HG03378 (cell line): ENCODE measurements around the gene SGSH.
"Not testable (repeated sequence)": the region's sequence is repeated elsewhere in the genome, so short reads cannot be mapped to it uniquely, and the experiment has no call there.

Experiments used
- ATAC-seq: cut with Tn5 transposase; IDR thresholded peaks from one replicate; pipeline ENCODE4 v1.9.1; 2021; ENCODE audit warnings: mild to moderate bottlenecking, moderate library complexity; ENCODE audit not compliant: unreplicated experiment

The SGSH gene

DNA sequence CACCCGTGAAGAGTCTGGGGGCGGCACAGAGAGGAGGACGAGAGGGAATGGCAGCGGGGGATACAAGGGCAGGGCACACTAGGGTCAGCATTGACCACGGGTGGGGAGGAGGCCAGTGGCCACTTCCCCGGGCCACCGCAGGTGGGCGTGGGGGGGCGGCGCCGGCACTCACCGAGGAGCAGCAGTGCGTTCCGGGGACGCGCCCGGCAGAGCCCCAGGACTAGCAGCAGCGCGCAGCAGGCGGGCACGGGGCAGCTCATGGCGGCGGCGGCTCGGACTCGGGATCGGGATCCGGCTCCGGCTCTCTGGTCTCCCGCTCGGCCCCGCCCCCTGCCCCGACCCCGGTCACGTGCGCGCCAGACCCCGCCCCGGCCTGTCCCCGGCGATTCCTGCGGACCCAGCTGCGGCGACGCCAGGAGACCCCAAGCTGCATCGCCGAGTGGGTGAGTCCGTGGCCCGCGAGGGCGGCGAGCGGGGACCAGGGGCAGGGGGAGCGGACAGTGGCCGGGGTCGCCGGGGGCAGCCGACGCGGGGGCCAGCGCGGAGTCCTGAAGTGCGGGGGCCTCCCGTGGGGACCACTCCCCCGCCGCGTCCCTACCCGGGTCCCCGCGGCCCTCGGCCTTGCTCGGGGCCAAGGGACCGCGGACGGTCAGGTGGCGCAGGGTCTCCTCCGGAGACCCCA lies at the start of gene SGSH, which contains the start of gene SLC26A11:
Gene SGSH (minus strand): TSS at position 280 of the 682 bp plus-strand sequence. CDS start 20 bp downstream, at position 260.
Gene SLC26A11 (plus strand): TSS at position 374 of the 682 bp plus-strand sequence. CDS start 1,134 bp downstream, outside the sequence.
- no peak for ATAC-seq

DNA sequence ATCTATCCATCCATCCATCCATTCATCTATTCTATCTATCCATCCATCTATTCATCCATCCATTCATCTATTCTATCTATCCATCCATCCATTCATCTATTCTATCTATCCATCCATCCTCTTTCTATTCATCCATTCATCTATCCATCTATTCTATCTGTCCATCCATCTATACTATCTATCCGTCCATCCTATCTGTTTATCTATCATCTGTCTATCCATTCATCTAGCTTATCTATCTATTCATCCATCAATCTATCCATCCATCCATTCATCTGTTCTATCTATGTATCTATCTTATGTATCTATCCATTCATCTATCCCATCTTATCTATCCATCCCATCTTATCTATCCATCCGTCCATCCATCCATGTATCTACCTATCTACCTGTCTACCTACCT lies 49.3 kb upstream of the SGSH start:
- no peak for ATAC-seq

GRCh38 chr17:80268427-80268826 lies 48.3 kb upstream of the SGSH start:
- ATAC-seq = no peak

DNA sequence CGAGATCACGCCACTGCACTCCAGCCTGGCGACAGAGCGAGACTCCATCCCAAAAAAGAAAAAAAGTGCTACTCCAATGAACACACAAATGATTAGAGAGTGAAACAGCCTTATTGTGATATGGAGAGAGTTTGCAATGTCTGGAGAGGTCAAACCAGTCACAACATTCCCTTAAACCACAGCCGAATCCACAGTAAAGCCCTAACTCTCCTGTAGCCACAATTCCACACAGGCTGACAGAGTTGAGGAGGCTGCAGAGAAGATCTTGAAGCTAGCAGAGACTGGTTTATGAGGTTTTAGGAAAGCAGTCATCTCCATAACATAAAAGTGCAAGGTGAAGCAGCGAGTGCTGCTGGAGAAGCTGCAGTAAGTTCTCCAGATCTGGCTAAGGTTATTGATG lies 47.3 kb upstream of the SGSH start:
- no peak for ATAC-seq

- no peak for ATAC-seq
Observed at GRCh38 chr17:80265205-80266068, 45.3 kb upstream of the SGSH start.

GRCh38 chr17:80264205-80265075 lies 44.3 kb upstream of the SGSH start:
- ATAC-seq = no peak

- peak; percentile 50 for ATAC-seq
Observed at GRCh38 chr17:80263253-80264204, 43.4 kb upstream of the SGSH start.

- ATAC-seq = no peak
Observed at GRCh38 chr17:80262775-80263244, 42.7 kb upstream of the SGSH start.

DNA sequence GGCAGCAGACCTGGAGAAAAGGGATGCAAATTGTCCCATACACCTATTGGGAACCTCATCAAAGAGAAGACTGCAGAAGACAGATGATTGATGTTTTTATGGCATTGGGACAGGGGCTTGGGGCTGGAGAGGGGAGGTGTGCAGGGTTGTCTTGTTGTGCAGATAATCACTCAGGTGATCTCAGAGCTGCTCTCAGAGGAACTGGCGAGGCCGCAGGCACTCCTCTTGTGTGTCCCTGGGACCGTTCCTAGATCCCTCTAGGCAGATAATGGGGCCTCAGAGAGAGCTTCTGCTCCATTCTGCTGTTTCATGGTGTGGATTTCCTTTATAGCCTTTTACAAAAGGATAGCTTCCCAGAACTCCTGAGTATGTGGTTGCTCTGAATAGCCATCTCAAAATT lies 42.2 kb upstream of the SGSH start:
- ATAC-seq = no peak

GRCh38 chr17:80261895-80262279 lies 41.8 kb upstream of the SGSH start:
- ATAC-seq = no peak

- no peak for ATAC-seq
Observed at GRCh38 chr17:80261159-80261894, 41.2 kb upstream of the SGSH start.

DNA sequence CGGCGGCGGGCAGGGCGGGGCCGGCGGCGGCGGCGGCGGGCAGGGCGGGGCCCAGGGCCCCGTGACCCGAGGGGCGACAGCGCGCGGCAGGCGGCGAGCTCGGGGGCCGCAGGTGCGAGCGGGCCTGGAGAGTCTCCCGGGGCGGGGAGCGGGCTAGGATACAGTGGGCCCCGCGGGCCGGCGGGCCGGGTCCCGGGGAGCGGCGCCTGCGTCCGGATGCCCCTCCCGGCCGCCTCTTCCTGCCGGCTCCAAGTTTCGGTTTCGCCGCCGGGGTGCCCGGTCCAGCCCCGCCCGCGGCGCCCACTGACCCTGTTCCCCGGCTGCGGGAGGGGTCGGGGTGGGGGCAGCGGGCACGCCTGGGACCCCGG lies 40.6 kb upstream of the SGSH start, which contains the start of gene RNF213:
Gene RNF213 (plus strand): TSS at position 62 of the 368 bp plus-strand sequence. CDS start 2,830 bp downstream, outside the sequence.
- ATAC-seq = no peak

DNA sequence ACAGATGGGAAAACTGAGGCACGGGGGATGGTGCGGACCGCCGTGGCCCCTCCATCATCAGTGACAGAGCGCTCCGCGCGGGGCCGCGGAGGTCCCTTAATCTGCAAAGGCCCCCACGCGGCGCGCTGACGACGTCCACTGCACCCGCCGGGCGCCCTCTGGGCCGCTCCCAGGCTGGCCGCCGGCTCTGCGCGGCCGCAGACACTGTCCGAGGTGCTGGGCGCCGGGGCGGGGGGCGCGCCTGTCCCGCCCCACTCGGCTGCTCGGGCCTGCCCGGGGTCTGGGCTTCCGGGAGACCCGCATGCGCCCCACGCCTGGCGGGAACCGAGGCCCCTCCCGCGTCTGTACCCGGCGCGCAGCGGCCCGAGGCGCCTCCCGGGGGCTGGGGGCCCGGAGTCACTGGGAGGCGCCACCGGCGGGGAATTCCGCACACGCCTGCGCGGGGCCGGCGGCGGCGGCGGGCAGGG lies 40.0 kb upstream of the SGSH start:
- ATAC-seq = no peak

DNA sequence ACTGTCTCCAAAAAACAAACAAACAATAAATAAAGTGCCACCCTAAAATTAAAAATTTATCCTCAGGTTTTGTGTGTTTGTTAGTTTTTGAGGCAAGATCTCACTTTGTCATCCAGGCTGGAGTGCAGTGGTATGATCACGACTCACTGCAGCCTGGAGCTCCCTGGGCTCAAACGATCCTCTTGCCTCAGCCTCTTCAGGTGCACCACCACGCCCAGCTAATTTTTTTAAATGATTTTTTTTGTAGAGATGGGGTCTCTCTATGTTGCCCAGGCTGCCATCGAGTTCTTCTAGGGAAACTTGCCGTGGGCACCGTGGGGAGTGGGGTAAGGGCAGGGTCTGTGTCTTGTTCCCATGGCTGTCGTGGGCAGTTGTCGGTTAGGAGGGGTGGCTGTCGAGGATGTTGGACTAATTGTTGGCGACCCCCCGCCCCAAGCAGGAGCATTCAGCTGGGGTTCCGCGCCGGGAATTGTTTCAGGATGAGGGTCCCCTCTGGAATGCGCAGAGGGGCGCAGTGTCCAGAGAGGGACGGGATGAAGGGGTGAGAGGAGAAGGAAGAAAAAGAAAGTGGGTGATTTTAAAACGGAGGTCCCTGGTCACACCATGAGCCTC lies 39.4 kb upstream of the SGSH start:
- no peak for ATAC-seq

GRCh38 chr17:80258296-80258695 lies 38.2 kb upstream of the SGSH start:
- not testable (repeated sequence) for ATAC-seq

- no peak for ATAC-seq
Observed at GRCh38 chr17:80257716-80258213, 37.6 kb upstream of the SGSH start.

DNA sequence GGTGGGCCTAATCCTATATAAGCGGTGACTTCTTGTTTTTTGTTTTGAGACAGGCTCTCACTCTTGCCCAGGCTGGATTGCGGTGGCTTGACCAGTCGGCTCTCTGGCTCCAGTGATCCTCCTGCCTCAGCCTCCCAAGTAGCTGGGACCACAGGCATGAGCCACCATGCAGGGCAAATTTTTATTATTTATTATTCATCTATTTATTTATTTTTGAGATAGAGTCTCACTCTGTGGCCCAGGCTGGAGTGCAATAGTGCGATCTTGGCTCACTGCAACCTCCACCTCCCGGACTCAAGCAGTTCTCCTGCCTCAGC lies 35.9 kb upstream of the SGSH start:
- ATAC-seq = no peak
